ENCODE results near the gene EDA. TPM values are rescaled to one million over a fixed set of nuclear protein-coding genes. Genes with fewer than 3 reads are reported as not detected.
A peak's percentile ranks its signal among the peaks of the same experiment; 100 is the strongest.

The EDA gene
- total RNA-seq, 1 experiment from 2014 or later: not detected

GRCh38 chrX:70062076-70062475, 446.2 kb downstream of the EDA start, which contains the start of gene OTUD6A:
Gene OTUD6A, plus strand, starts transcription at chrX:70062457. Its CDS starts 68 bp downstream, at chrX:70062525.
- Histone ChIP-seq H3K36me3 (no peaks in the 10 kb centered on the region), H3K9me3 (no peaks in the 10 kb centered on the region), H3K4me3 (no peak within 1 kb of the TSS), H3K27me3 (no peaks in the 10 kb centered on the region)
- DNase-seq: no peak

- DNase-seq: no peak
- Histone ChIP-seq H3K4me3 (no peak overlapping the region), H3K36me3 (no peaks in the 10 kb centered on the region), H3K27me3 (no peaks in the 10 kb centered on the region), H3K9me3 (no peaks in the 10 kb centered on the region)
Observed at GRCh38 chrX:70062961-70063550, 447.1 kb downstream of the EDA start.

GRCh38 chrX:70066646-70067045, 450.7 kb downstream of the EDA start:
- no peak for DNase-seq
- H3K4me3 ChIP-seq: no peak overlapping the region
- no peaks in the 10 kb centered on the region for H3K36me3 ChIP-seq
- H3K9me3 ChIP-seq: no peaks in the 10 kb centered on the region
- no peaks in the 10 kb centered on the region for H3K27me3 ChIP-seq

- no peaks in the 10 kb centered on the region for H3K27me3 ChIP-seq
- no peaks in the 10 kb centered on the region for H3K36me3 ChIP-seq
- no peaks in the 10 kb centered on the region for H3K9me3 ChIP-seq
- no peak overlapping the region for H3K4me3 ChIP-seq
- no peak for DNase-seq
Observed at GRCh38 chrX:70079297-70079696, 463.4 kb downstream of the EDA start.

DNA sequence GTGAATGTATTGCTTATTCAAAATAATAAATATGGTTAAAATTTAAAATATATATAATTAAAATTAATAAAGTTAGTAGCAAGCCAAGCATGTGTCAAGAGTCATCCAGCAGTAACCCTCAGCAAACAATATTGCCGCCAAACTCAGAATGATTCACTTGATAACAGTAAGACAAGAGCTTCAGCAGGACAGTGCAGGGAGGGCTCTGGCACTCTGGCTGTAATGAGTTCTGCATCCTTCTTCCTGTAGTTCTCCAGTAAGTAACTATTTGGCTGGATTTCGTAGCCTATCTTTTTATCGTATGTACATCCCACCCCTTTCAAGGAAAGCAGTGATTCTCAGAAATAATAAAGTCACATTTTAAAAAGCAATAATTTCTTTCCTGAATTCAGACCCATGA, 464.0 kb downstream of the EDA start:
- Histone ChIP-seq H3K4me3 (no peak overlapping the region), H3K36me3 (no peaks in the 10 kb centered on the region), H3K9me3 (no peaks in the 10 kb centered on the region), H3K27me3 (no peaks in the 10 kb centered on the region)
- no peak for DNase-seq

DNA sequence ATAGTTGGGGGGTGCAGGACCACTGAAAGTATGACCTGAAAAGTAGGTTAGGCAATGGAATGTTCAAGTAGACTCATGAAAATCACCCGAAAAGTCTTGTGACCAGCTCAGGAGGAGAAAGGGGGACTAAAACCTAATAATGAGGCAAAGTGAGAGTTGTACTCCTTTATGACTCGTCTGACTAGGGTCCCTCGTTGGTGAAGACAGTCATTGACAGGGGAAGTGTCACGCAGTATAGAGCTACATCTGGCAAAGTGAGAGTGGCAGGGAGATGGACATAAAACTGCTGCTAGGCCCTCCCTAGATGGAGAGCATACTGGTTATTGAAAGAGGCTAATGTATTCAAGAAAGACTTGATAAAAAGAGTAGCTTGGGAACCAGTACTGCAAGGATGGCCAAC, 466.8 kb downstream of the EDA start:
- Histone ChIP-seq H3K4me3 (no peak overlapping the region), H3K36me3 (no peaks in the 10 kb centered on the region), H3K9me3 (no peaks in the 10 kb centered on the region), H3K27me3 (no peaks in the 10 kb centered on the region)
- DNase-seq: no peak

GRCh38 chrX:70084592-70085240, 468.8 kb downstream of the EDA start:
- H3K4me3 ChIP-seq: no peak overlapping the region
- no peaks in the 10 kb centered on the region for H3K9me3 ChIP-seq
- no peaks in the 10 kb centered on the region for H3K36me3 ChIP-seq
- no peak for DNase-seq
- no peaks in the 10 kb centered on the region for H3K27me3 ChIP-seq

DNA sequence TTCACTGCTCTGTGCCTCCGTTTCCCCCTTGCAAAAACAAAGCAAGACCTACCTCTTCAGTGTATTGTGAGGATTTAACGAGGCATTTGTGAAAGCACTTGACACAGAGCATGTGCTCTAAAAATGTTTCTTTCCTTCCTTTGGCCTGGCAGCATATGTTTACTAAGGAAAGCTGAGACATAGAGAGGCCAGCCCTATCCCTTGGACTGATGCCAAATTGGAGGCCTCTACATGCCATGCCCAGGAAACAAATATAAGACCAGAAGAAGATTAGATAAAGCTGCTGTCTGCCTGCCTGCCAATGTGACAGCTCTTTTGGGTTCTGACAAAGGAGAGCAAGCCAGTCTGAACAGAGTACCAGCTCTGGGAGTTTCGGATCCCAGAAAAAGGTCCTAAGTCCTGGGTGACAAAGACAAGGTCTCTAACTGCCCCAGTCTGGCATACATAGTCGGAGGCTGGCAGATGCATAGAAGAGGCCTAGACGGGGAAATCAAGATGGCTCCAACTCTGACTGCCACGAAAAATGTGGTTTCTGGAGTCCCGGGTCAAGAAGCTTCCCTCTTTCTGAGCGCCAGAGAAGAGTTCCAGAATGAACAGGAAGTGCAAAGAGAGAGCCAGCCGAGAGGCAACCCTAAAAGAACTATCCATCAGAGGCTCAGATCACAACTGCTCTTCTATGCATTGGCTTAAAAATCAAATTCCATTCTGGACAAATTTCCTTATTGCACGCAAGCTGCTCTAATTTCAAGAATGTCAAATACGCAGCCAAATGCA, 472.1 kb downstream of the EDA start:
- DNase-seq: peak; percentile 32

GRCh38 chrX:70088751-70089150, 472.8 kb downstream of the EDA start:
- Histone ChIP-seq H3K36me3 (no peaks in the 10 kb centered on the region), H3K9me3 (no peaks in the 10 kb centered on the region), H3K4me3 (no peak overlapping the region), H3K27me3 (no peaks in the 10 kb centered on the region)
- DNase-seq: no peak

More for the DNA sequence above, 472.1 kb downstream of the EDA start:
- Histone ChIP-seq H3K9me3 (no peaks in the 10 kb centered on the region), H3K4me3 (no peak overlapping the region), H3K27me3 (no peaks in the 10 kb centered on the region), H3K36me3 (no peaks in the 10 kb centered on the region)

Other genes with a start within 250 kb of the EDA start
- gene NALF2, start 111.8 kb upstream of the EDA start, total RNA-seq (2014; rRNA removed; shearing (Covaris generic); ENCODE audit: low replicate concordance): not detected in 2 replicates

All from MG63 (cell line).